Cerebellar cortex (tissue), 1 donor: ENCODE data around the gene CDIP1.
A peak's percentile ranks its signal among the peaks of the same experiment; 100 is the strongest.

Source experiments
- DNase-seq: peaks from one replicate; pipeline ENCODE4 v3.0.0-alpha.2; 2015; ENCODE audit warnings: low spot score

Gene CDIP1

GRCh38 chr16:4488499-4488967, 50.0 kb downstream of the CDIP1 start:
- DNase-seq, result no peak

- DNase-seq, result no peak
Measured at GRCh38 chr16:4487955-4488498, 50.5 kb downstream of the CDIP1 start.

DNA sequence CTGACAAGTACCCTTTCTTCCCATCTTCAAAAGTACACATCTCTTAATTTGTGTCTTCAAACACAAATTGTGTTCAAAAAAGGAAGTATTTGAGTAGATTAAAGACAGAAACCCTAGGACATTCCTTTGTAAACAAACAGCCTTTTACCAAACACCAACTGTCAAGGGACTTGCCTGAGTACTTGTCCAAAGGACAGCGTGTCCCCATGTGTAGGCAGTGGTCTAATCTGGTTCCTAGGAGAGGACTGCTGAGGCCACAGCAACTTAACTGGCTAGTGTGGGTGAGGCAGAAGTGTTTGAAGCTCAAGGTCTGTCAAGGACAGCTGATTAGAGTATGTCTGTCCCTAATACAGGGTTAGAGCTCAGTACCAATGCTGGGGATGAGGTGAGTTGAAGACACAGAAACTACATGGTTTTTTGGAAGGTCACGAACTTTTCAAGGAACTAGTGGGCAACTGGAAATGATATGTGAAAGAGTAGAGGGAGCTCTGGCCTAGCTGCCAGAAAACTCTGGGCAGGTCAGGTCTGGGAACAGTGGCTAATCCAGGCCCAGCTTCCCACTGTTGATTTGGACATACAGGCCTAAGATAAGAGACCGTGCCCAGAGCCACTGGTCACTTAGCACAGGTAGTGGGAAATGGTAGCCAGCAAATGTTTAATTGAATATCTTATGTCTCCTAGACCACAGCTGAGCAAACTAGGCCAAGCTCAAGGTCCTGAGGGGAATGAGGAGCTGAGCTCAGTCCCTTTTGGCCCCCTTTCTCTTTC, 52.3 kb downstream of the CDIP1 start:
- no peak for DNase-seq

DNA sequence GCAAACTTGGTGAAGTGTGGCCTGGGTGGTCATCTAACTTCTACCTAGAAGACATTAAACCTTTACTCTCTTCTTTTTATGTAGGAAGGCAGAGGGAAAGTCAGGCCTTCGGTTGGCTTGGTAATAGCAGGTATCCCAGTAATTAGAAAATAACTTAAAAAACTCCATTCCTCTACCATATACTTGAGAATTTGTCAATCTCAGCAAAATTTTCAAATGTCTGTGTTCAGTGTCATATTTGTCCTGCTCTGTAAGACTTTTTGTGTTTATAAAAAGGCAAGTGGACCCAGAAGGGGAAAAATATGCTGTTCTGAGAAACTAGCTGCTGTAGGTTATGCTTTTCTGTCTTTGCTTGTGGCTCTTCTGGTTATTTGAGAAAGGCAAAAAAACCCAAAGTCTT, 56.6 kb downstream of the CDIP1 start:
- DNase-seq, result no peak

DNA sequence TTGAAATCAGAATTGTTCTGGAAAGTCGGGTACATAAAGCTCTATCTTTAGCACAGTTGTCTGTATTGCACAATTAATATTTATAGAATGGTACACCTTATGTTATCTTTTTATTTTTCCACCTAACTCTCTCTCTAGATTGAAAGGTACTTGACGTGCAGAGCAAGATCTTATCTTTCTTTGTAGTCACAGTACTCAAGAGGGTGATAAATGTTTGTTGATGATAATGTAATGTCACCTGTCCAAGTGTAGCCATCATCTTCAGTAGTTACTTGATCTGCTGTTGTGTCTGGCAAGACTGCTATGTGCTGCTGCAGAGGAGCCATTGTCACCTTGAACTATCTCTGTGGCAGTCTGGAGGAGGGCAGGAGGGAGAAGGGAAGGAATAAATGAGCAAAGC, 57.0 kb downstream of the CDIP1 start:
- no peak for DNase-seq

DNA sequence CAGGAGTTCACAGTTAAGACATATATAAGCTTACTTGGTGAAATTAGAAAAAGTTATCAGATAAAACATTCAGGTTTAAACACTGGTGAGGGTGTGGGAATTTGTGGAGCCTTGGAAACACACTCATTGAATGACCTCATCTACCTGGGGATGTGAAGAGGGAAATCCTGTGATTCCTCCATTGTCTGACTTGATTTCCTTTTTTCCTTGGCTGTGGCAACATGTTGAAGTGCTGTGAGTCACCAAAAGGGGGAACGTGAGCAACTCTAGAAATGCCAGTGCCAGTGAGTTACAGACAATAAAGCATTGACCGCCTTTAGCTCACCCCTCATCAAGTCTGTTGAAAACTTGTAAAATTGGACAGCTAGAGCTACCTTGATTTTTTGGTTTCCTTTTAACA, 60.6 kb downstream of the CDIP1 start:
- no peak for DNase-seq

- peak; percentile 94 for DNase-seq
Measured at GRCh38 chr16:4475880-4476788, 62.4 kb downstream of the CDIP1 start, which contains the start of gene HMOX2. HMOX2 (plus strand) TSS chr16:4476398; CDS start chr16:4505525, 29,127 bp downstream.

GRCh38 chr16:4474192-4474961, 64.2 kb downstream of the CDIP1 start, which contains the start of gene NMRAL1:
NMRAL1 (minus strand) TSS chr16:4474625; CDS start chr16:4474132, 493 bp downstream.
- peak; percentile 88 for DNase-seq

DNA sequence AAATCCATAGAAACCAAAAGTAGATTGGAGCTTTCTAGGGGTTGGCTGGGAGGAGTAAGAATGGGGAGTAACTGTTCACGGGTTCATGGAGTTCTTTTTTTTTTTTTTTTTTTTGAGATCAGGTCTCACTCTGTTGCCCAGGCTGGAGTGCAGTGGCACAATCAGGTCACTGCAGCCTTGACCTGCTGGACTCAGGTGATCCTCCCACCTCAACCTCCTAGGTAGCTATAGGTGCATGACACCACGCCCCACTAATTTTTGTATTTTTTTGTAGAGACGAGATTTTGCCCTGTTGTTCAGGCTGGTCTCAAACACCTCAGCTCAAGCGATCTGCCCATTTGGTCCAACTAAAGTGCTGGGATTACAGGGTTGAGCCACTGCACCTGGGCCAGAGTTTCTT, 65.7 kb downstream of the CDIP1 start:
- no peak for DNase-seq

DNA sequence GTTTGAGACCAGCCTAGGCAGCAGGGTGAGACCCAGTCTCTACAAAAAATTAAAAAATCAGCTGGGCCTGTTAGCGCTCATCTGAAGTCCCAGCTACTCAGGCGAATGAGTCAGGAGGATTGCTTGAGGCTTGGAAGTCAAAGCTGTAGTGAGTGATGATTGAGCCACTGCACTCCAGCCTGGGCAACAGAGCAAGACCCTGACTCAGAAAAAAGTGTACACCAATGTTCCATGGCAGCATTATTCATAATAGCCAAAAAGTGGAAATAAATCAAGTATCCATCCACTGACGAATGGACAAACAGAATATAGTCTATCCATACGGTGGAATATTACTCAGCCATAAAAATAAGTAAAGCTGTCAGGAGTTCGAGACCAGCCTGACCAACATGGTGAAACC, 66.7 kb downstream of the CDIP1 start:
- DNase-seq, result no peak

- DNase-seq, result no peak
Measured at GRCh38 chr16:4468972-4469371, 69.6 kb downstream of the CDIP1 start.

- DNase-seq, result no peak
Measured at GRCh38 chr16:4467916-4468315, 70.7 kb downstream of the CDIP1 start.

DNA sequence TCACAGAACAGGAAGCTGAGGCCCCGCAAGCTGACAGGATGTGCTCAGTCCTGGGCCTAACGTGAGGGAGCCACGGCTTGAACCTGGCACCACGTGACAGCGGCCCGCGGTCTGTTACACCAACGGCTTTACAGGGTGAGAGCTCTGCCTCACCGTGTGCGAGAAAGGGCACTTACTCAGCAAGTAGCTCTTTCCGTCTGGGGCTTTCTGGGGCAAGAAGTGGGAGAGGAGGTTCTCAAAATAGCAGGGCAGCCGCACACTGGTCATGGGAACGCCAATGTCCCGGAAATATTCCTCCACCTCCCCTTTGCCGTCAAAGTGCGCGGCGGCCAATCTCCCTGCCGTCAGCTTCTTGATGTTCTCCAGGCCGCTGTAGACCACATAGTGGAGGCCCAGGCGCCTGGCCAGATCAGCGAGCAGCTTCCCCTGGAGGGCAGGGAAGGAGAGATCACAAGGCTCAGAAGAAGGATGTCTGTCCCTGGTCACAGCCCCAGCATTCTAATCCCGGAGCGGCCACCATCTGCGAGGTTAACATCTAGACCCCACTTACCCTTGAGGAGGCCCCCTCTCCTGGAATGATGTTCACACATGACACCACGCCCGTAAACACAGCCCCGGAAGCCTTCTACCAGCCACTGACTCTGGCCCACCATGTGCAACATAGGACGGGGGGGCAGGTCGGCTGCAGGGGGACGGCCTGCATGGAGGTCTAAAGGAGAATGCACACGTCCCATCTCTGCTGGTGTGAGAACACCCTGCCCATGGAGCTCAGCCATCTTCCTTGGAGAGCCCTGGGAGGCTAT, 72.4 kb downstream of the CDIP1 start:
- DNase-seq, result no peak

DNA sequence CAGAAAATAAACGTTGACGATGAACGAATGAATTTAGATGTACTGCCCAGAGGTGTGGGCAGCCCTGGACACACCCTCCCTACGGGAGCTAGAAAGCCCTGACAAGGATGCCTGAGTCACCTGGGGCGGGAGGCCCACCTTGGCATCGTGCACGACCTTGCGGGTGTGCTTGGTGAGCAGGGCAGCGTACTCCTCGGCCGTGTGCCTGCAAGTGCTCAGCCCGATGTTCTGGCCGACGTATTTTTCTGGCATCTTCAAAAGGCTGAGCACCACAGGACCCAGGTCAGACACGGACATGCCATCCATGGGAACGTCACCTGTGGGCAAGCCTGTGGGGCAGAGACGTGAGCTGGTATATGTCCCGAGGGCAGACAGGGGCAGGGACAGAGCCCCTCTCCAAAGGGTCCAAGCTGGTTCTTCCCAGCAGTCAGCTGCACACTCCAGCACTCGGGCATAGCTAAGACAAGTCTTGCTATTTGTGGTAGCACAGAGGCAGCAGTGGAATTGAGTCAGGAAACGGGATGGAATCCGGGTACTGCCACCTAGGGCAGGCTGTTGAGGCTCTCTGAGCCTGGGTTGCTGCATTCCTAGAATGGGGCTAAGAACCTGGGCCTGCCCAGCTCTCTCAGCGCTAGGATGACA, 74.9 kb downstream of the CDIP1 start:
- DNase-seq, result no peak

- peak; percentile 43 for DNase-seq
Measured at GRCh38 chr16:4461250-4462085, 77.1 kb downstream of the CDIP1 start.

DNA sequence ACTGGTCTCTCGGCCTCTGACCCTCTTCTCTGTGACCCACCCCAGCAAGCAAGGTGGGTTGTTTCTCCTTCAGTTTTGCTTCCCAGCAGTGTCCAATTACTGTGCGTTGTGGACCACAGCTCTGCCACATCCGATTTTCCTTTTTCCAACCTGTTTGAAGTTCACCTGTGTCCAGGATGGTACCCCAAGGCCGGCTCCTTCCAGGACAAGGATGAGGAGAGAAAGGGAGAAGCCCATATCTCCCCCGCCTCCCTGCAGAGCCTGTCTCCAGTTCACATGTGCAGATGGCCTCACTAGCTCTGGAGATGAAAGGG, 77.7 kb downstream of the CDIP1 start:
- DNase-seq, result no peak
